Keratinocyte (primary cell): Measurements from ENCODE around the gene RALGPS2.

ENCODE experiments used
- CTCF ChIP-seq, 3 experiments: IDR thresholded peaks in 1 of 3; conservative IDR thresholded peaks in 1 of 3; optimal IDR thresholded peaks in 1 of 3; 2 replicates in 2 of 3; 3 replicates in 1 of 3; pipeline versions ENCODE3 to v1.5.1; 2011; ENCODE audit warnings: low read length in 3 of 3, mild to moderate bottlenecking in 3 of 3, moderate library complexity in 2 of 3, control low read depth in 1 of 3, inconsistent platforms in 1 of 3; ENCODE audit not compliant: insufficient read depth in 2 of 3; ENCODE audit errors: extremely low read depth in 1 of 3
- EZH2 ChIP-seq: IDR thresholded peaks from one replicate; pipeline ENCODE4 v1.6.1; 2012; ENCODE audit warnings: inconsistent platforms, mild to moderate bottlenecking, low read length, moderate library complexity

GRCh38 chr1:178938959-178939317 is 213.9 kb downstream of the RALGPS2 start:
- TF ChIP-seq CTCF (optimal IDR thresholded peaks at IDR 0.05 in 1 of 3, IDR thresholded peaks at IDR 0.05 in 1 of 3, conservative IDR thresholded peaks at IDR 0.05 in 1 of 3; ENCODE audit: extremely low read depth in 1 of 3, insufficient read depth in 2 of 3, low read length in 3 of 3) (no peak), EZH2 (no peak)
